ENCODE data around the gene THEMIS. TPM values are rescaled to one million over a fixed set of nuclear protein-coding genes. Genes with fewer than 3 reads are reported as not detected.

The THEMIS gene
- total and polyA plus RNA-seq, 2 of the 4 experiments (the other 2 are of a cell fraction): not detected

DNA sequence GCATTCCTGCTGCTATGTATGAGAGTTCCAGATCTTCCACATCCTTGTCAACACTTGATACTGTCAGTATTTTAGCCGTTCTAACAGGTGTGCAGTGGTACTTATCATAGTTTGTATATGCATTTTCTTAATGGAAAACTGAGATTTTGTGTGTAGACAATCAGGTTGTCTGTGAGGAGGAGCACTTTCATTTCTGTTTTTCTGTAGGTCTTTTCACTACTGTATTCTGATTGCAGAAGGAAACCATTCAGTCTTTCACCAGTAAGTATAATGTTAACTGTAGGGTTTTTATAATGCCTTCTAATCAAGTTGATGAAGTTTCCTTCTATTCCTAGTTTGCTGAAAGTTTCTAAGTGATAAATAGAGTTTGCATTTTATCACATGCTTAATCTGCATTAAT, 216.4 kb downstream of the THEMIS start:
- Histone ChIP-seq H2BK120ac (ENCODE audit: low read depth, low read length) (no peak overlapping the region), H2BK15ac (ENCODE audit: low read depth, low read length) (no peak overlapping the region), H3K18ac (ENCODE audit: low read depth, low read length) (no peak overlapping the region), H3K27ac (ENCODE audit: insufficient read depth, low read length) (no peak overlapping the region), H4K91ac (ENCODE audit: insufficient read depth, low read depth, low read length) (no peak overlapping the region), H2AK5ac (ENCODE audit: low read depth, low read length) (no peak overlapping the region), H3K9ac (ENCODE audit: low read depth, low read length) (no peak overlapping the region), H3K9me3 (ENCODE audit: control insufficient read depth, insufficient read depth, low read length) (no peaks in the 10 kb centered on the region), H2BK20ac (ENCODE audit: low read depth, low read length) (no peak overlapping the region), H3K4me2 (ENCODE audit: low read depth, low read length) (no peak overlapping the region), H3K79me1 (ENCODE audit: low read depth in 1 of 2, low read length in 2 of 2) (no peaks in the 10 kb centered on the region), H2AK9ac (replicated peaks; ENCODE audit: low read depth, low read length, poor library complexity) (no peak overlapping the region), H2AFZ (replicated peaks; ENCODE audit: low read length, poor library complexity) (no peak overlapping the region), H3K4me3 (ENCODE audit: insufficient read depth, low read depth, low read length) (no peak overlapping the region), H3K23ac (ENCODE audit: low read depth, low read length) (no peak overlapping the region), H3K9me1 (ENCODE audit: insufficient read depth, low read length) (no peaks in the 10 kb centered on the region), H3K14ac (replicated peaks; ENCODE audit: low read depth, low read length) (no peak overlapping the region), H2BK5ac (ENCODE audit: low read depth, low read length, poor library complexity, severe bottlenecking) (no peak overlapping the region), H3K27me3 (ENCODE audit: control insufficient read depth, insufficient read depth, low read length) (peaks cover 3% of the 10 kb centered on the region), H4K5ac (ENCODE audit: low read depth, low read length) (no peak overlapping the region), H4K8ac (ENCODE audit: low read depth in 2 of 2, low read length in 2 of 2) (no peak overlapping the region), H3K4me1 (ENCODE audit: control insufficient read depth, insufficient read depth, low read length) (no peaks in the 10 kb centered on the region), H4K20me1 (ENCODE audit: insufficient read depth, low read length) (no peaks in the 10 kb centered on the region), H3K36me3 (ENCODE audit: control insufficient read depth, insufficient read depth, low read length) (no peaks in the 10 kb centered on the region), H3K56ac (ENCODE audit: extremely low read depth, insufficient read depth, low read length) (no peak overlapping the region), H3K4ac (ENCODE audit: low read depth, low read length) (no peak overlapping the region)
- no TSS peak for BruUV-seq (replicated peaks)
- ChIA-PET POLR2A (ENCODE audit: unreplicated experiment) (no interaction called here), CTCF (no interaction called here)
- in situ Hi-C loops (cut with MboI; ENCODE audit: low sequenced_read_pairs) (no loop called here), dilution Hi-C loops (cut with HindIII; ENCODE audit: low sequenced_read_pairs, unreplicated experiment) (no loop called here), intact Hi-C loops (cut with micrococcal nuclease) (no loop called here)
- WGBS, 2 experiments (ENCODE audit: extremely low coverage in 2 of 2, insufficient read length in 1 of 2): no CpG with 5 or more reads among the region's 1 CpG
- no peak for TF ChIP-seq BHLHE40 (IDR thresholded peaks at IDR 0.05; ENCODE audit: low read depth, low read length)
- no peak for TF ChIP-seq RFX5 (IDR thresholded peaks at IDR 0.05; ENCODE audit: low read depth, low read length)
- no peak for TF ChIP-seq SMC3 (IDR thresholded peaks at IDR 0.05; ENCODE audit: low read depth, low read length)
- no peak for DNase-seq
- no peak for ATAC-seq (ENCODE audit: low read depth)

Small RNA genes within 50 kb of the gene (microRNA-seq; reads per million reads assigned to microRNA genes)
- gene MRPS17P5 (ENCODE audit: insufficient read depth, insufficient read length): not detected

Small RNA genes within 50 kb of the gene (small RNA-seq; reads per million reads assigned to genes)
- 0 reads per million in 5 experiments for gene MRPS17P5

All from IMR-90 (cell line).